OCI-M2 (cell line): ENCODE measurements around the gene TBPL2.
"Not testable (repeated sequence)": the region's sequence is repeated elsewhere in the genome, so short reads cannot be mapped to it uniquely, and the experiment has no call there.

Experiments used
- DNase-seq: peaks from one replicate; lab custom pipeline; 2025; ENCODE audit not compliant: unreplicated experiment; lab: John Stamatoyannopoulos, UW

Gene TBPL2

GRCh38 chr14:55440385-55440784 lies at the start of gene TBPL2:
TBPL2 (minus strand) TSS chr14:55440616; CDS start chr14:55440449, 167 bp downstream.
- no peak for DNase-seq

GRCh38 chr14:55488204-55488603 lies 47.8 kb upstream of the TBPL2 start:
- no peak for DNase-seq

DNA sequence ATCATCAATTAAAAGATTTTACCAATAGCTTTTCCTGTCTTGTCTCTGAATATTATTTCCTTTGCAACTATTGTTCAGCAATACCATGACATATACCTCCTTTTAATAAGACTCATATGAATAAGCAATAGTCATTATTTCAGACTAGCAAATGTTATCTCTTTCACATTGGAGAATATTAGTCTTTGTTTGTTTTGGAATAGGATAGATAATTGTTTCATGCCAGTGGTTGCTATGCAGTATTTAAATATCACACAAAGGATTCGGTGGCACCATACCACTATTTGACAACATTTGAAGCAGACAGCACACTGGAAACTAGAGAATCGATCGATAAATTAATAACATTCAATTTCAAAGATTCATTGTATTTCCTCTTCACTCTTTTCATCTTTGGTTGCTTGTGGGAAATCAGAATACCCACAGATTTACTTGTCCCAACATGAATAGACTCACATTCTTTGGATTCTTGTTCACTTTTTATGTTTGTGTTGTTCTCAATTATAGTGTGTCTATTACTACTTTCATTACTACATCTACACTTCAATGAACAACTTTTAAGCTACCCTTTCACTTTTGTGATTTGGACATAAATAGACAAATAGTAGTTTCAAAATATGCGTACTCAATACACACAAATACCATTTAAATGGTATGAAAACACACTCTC lies 42.7 kb upstream of the TBPL2 start:
- DNase-seq, result no peak

DNA sequence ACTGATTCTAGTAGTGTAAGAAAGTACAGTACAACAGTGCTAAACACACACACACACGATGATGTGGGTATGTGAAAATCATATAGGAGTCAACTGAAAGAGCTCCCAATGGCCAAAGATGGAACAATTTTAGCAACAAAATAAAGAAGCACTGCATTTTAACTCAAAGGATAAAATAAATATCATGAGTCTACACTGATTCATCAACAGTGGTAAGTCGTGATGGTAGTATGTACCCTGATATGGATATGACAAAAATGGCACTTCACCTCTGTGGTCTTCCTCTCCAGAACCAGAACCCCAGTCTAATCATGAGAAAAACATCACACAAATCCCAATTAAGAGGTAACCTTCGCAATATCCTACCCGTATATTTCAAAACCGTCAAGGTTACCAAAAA lies 41.4 kb upstream of the TBPL2 start:
- no peak for DNase-seq

GRCh38 chr14:55477680-55478079 lies 37.3 kb upstream of the TBPL2 start:
- DNase-seq, result no peak

DNA sequence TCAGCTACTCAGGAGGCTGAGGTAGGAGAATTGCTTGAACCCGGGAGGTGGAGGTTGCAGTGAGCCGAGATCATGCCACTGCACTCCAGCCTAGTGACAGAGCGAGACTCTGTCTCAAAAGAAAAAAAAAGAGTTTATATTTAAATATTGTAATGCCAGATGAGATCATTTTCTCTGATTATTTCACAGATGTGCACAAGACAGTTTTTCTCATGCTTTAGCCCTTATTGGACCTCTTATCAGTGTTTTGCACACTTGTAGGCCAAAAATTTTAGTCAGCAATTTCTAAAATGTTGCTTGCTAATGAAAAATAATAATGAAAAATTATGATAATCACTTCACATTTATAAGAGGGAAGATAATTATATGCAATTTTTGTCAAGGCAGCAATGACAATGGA lies 36.0 kb upstream of the TBPL2 start:
- DNase-seq, result not testable (repeated sequence)

- no peak for DNase-seq
These were observed 33.4 kb upstream of the TBPL2 start for GRCh38 chr14:55473786-55474185.

DNA sequence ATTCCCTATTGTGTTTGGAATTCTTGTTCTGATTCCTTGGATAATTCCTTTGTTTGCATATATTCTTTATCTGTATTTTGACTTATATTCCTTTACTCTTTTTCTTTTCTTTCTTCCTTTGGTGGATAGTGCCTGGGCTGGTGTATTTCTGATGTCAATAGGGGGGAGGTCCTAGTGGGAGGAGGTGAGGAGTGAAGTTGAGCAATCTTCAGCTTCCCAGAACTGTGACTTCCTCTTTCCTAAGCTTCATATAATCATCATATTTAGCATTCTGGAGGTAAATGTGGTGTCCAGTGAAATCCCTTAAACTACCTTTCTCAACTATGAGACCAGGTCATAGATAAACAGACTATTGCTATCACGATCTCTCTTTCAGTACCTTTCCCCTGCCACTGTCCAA lies 29.6 kb upstream of the TBPL2 start:
- no peak for DNase-seq

DNA sequence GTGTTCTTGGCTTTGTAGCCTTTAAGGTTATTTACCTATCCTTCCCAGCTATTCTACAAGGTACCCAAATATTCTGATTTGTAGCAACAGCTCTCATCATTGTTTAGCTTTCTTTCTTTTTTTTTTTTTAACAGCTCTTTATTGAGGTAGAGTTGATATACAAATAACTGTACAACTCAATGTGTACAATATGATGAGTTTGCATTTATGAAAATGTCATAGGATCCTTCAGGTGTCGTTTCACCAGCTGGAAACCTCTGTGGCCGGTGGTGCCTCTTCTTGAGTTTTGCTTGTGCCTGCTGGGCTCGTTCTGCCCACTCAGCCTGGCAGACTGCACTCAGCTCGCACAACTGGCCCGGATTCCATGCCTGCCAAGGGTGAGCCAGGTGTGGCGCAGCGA lies 26.9 kb upstream of the TBPL2 start:
- no peak for DNase-seq

GRCh38 chr14:55458800-55459515 lies 18.5 kb upstream of the TBPL2 start:
- no peak for DNase-seq

DNA sequence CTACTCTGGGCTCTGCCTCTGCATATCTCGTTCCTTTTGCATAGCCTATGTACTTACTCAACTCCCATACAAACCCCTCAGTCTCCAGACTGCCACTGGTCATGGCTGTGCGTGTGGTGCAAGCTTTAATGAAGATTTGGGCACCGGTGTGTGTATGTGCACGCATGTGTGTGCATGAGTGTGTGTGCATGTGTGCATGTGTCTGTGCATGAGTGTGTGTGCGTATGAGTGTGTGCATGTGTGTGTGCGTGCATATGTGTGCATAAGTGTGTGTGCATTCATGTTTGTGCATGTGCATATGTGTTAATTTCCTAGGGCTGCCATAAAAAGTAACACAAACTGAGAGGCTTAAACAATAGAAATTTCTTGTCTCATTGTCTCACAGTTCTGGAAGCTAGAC lies 17.1 kb upstream of the TBPL2 start:
- DNase-seq, result no peak

DNA sequence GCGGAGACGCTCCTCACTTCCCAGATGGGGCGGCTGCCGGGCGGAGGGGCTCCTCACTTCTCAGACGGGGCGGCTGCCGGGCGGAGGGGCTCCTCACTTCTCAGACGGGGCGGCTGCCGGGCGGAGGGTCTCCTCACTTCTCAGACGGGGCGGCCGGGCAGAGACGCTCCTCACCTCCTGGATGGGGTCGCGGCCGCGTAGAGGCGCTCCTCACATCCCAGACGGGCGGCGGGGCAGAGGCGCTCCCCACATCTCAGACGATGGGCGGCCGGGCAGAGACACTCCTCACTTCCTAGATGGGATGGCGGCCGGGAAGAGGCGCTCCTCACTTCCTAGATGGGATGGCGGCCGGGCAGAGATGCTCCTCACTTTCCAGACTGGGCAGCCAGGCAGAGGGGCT lies 16.0 kb upstream of the TBPL2 start:
- not testable (repeated sequence) for DNase-seq

GRCh38 chr14:55454264-55455002 lies 14.0 kb upstream of the TBPL2 start:
- DNase-seq, result no peak

DNA sequence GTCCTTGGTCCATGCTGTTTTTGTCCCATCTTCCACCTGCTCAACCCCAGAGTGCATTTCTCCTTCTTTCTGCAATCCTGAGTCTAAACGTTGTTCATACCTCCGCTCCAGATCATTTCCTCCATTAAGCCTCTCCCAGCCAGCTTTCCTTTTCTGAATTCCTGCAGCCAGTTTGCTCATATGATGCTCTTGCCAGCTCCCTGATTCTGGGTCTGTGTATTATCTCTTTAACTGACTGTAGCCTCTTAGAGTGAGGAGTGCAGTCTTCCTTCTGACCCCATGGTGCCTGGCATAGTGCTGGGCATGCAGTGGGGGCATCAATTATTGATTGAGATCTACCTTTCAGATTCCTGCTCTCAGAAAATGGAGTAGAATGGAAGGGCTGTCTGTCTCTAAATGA lies 11.5 kb upstream of the TBPL2 start:
- DNase-seq, result no peak

GRCh38 chr14:55451398-55451797 lies 11.0 kb upstream of the TBPL2 start:
- no peak for DNase-seq

GRCh38 chr14:55450987-55451386 lies 10.6 kb upstream of the TBPL2 start:
- no peak for DNase-seq

DNA sequence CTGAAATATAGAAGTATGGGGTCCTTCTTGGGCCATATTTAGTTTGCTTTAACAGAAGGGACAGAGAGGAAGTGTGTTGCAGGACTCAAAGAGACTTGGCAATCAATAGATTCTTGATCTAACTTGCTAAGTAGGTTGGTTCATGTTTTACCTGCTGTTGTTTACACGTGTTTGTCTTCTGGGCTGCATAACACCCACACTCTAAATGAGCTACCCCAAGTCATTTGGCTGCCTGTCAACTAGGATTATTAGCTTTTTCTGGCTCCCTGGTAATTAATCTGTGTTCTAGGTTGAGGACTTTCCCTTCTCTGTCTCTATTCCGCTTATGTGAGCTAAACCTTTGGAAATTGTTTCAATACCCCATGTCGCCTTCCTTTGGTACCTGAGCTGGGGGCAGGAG lies 10.1 kb upstream of the TBPL2 start:
- no peak for DNase-seq

- DNase-seq, result no peak
These were observed 9.7 kb upstream of the TBPL2 start for GRCh38 chr14:55450124-55450523.

DNA sequence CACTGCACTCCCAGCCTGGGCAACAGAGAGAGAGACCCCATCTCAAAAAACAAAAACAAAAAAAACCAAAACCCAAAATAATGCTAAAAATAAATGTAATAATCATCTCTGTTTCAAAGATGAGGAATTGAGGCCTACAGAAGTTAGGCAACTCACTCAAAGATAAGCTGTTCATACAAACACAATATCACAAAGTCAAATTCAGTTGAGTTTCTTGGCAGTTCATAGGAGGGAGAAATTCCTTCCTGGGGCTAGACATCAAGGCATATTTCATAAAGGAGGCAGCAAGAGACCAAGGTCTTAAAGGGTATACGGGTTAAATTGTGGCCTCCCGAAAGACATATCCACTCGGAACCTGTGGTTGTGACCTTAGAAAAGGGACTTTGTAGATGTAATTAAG lies 8.7 kb upstream of the TBPL2 start:
- no peak for DNase-seq

- no peak for DNase-seq
These were observed 7.8 kb upstream of the TBPL2 start for GRCh38 chr14:55448141-55448614.

- no peak for DNase-seq
These were observed 6.4 kb upstream of the TBPL2 start for GRCh38 chr14:55446833-55447232.

GRCh38 chr14:55446127-55446736 lies 5.8 kb upstream of the TBPL2 start:
- DNase-seq, result no peak
